Measurements from ENCODE around the gene CNDP1.

Gene CNDP1

GRCh38 chr18:74631212-74631611, 96.9 kb downstream of the CNDP1 start:
- peak overlapping the region; percentile 95 for H3K27ac Mint-ChIP-seq
- peaks cover 56% of the 10 kb centered on the region for H3K4me1 Mint-ChIP-seq
- no peaks in the 10 kb centered on the region for H3K9me3 Mint-ChIP-seq
- peak overlapping the region; percentile 83 for H3K4me3 Mint-ChIP-seq
- H3K36me3 Mint-ChIP-seq = peaks cover 8% of the 10 kb centered on the region
- no peaks in the 10 kb centered on the region for H3K27me3 Mint-ChIP-seq

GRCh38 chr18:74631623-74632350, 97.5 kb downstream of the CNDP1 start:
- Mint-ChIP-seq H3K4me1 (peaks cover 51% of the 10 kb centered on the region), H3K36me3 (peaks cover 8% of the 10 kb centered on the region)

GRCh38 chr18:74632351-74632679, 98.0 kb downstream of the CNDP1 start:
- Mint-ChIP-seq H3K27me3 (no peaks in the 10 kb centered on the region), H3K27ac (peak overlapping the region; percentile 95), H3K4me3 (peak overlapping the region; percentile 83), H3K9me3 (no peaks in the 10 kb centered on the region), H3K4me1 (peaks cover 47% of the 10 kb centered on the region), H3K36me3 (peaks cover 8% of the 10 kb centered on the region)

More at GRCh38 chr18:74631623-74632350, 97.5 kb downstream of the CNDP1 start:
- Mint-ChIP-seq H3K27ac (peak overlapping the region; percentile 95), H3K4me3 (peak overlapping the region; percentile 83), H3K9me3 (no peaks in the 10 kb centered on the region), H3K27me3 (no peaks in the 10 kb centered on the region)

- Mint-ChIP-seq H3K27ac (peak overlapping the region; percentile 95), H3K36me3 (peaks cover 9% of the 10 kb centered on the region), H3K4me3 (peak overlapping the region; percentile 83)
These were observed 98.6 kb downstream of the CNDP1 start for GRCh38 chr18:74632856-74633255.

GRCh38 chr18:74633652-74634352, 99.5 kb downstream of the CNDP1 start:
- peaks cover 57% of the 10 kb centered on the region for H3K4me1 Mint-ChIP-seq
- H3K27me3 Mint-ChIP-seq = no peaks in the 10 kb centered on the region
- no peaks in the 10 kb centered on the region for H3K9me3 Mint-ChIP-seq
- H3K36me3 Mint-ChIP-seq = peaks cover 13% of the 10 kb centered on the region
- H3K4me3 Mint-ChIP-seq = no peak overlapping the region
- peak overlapping the region; percentile 95 for H3K27ac Mint-ChIP-seq

More at GRCh38 chr18:74632856-74633255, 98.6 kb downstream of the CNDP1 start:
- Mint-ChIP-seq H3K27me3 (no peaks in the 10 kb centered on the region), H3K4me1 (peaks cover 51% of the 10 kb centered on the region), H3K9me3 (no peaks in the 10 kb centered on the region)

DNA sequence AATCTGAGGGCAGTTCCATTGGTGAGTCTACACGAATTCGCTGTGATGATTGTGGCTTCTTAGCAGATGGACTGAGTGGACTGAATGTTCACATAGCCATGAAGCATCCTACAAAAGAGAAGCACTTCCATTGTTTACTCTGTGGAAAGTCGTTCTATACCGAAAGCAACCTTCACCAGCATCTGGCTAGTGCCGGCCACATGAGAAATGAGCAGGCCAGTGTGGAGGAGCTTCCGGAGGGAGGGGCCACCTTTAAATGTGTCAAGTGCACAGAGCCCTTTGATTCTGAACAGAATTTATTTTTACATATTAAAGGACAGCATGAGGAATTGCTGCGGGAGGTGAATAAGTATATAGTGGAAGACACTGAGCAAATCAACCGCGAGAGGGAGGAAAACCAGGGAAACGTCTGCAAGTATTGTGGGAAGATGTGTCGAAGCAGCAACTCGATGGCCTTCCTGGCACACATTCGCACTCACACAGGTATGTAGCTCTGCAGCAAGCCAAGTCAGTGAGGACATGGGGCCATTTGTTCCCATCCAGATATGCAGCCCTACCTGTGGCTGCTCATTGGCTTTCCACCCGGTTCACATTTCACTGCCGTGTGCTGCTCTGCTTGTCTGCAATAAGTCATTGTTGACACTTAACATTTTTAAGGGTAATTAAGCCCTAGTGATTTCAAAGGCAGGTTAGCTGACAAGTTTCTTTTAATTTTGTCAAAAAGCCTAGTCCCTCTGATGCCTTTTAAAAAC, 101.1 kb downstream of the CNDP1 start:
- Mint-ChIP-seq H3K27ac (no peak overlapping the region), H3K4me3 (no peak overlapping the region), H3K4me1 (peaks cover 55% of the 10 kb centered on the region)

More for the DNA sequence above, 101.1 kb downstream of the CNDP1 start:
- Mint-ChIP-seq H3K9me3 (no peaks in the 10 kb centered on the region), H3K27me3 (no peaks in the 10 kb centered on the region), H3K36me3 (peaks cover 13% of the 10 kb centered on the region)

All from activated naive CD4-positive, alpha-beta T cell treated with anti-CD3 and anti-CD28 coated beads, Interleukin-2, amount 50 U/mL, for 24 hours (primary cell).